ENCODE results near the gene TUSC7.

TUSC7 gene

GRCh38 chr3:116671151-116671550 is 38.4 kb upstream of the TUSC7 start:
- H3K4me3 ChIP-seq (replicated peaks in 1 of 2; ENCODE audit: low read depth in 2 of 2, low read length in 2 of 2), result no peak overlapping the region
- TF ChIP-seq CTCF (IDR thresholded peaks at IDR 0.05; ENCODE audit: low read depth, low read length), result no peak
- no peak for DNase-seq (ENCODE audit: low read depth in 2 of 2)

GRCh38 chr3:116678853-116679252 is 30.7 kb upstream of the TUSC7 start:
- no peak for DNase-seq (ENCODE audit: low read depth in 2 of 2)
- H3K4me3 ChIP-seq (replicated peaks in 1 of 2; ENCODE audit: low read depth in 2 of 2, low read length in 2 of 2), result no peak overlapping the region
- TF ChIP-seq CTCF (IDR thresholded peaks at IDR 0.05; ENCODE audit: low read depth, low read length), result no peak

- no peak for TF ChIP-seq CTCF (IDR thresholded peaks at IDR 0.05; ENCODE audit: low read depth, low read length)
- no peak overlapping the region for H3K4me3 ChIP-seq (replicated peaks in 1 of 2; ENCODE audit: low read depth in 2 of 2, low read length in 2 of 2)
- no peak for DNase-seq (ENCODE audit: low read depth in 2 of 2)
Observed at GRCh38 chr3:116691041-116691440, 18.5 kb upstream of the TUSC7 start.

GRCh38 chr3:116701070-116701469 is 8.5 kb upstream of the TUSC7 start:
- no peak for TF ChIP-seq CTCF (IDR thresholded peaks at IDR 0.05; ENCODE audit: low read depth, low read length)
- no peak for DNase-seq (ENCODE audit: low read depth in 2 of 2)
- no peak overlapping the region for H3K4me3 ChIP-seq (replicated peaks in 1 of 2; ENCODE audit: low read depth in 2 of 2, low read length in 2 of 2)

GRCh38 chr3:116702334-116702733 is 7.2 kb upstream of the TUSC7 start:
- no peak for DNase-seq (ENCODE audit: low read depth in 2 of 2)
- H3K4me3 ChIP-seq (replicated peaks in 1 of 2; ENCODE audit: low read depth in 2 of 2, low read length in 2 of 2), result no peak overlapping the region
- TF ChIP-seq CTCF (IDR thresholded peaks at IDR 0.05; ENCODE audit: low read depth, low read length), result no peak

GRCh38 chr3:116707531-116707930 is 2.0 kb upstream of the TUSC7 start:
- DNase-seq (ENCODE audit: low read depth in 2 of 2), result no peak
- no peak for TF ChIP-seq CTCF (IDR thresholded peaks at IDR 0.05; ENCODE audit: low read depth, low read length)
- H3K4me3 ChIP-seq (replicated peaks in 1 of 2; ENCODE audit: low read depth in 2 of 2, low read length in 2 of 2), result no peak overlapping the region

GRCh38 chr3:116716490-116716889 is 6.9 kb downstream of the TUSC7 start:
- H3K4me3 ChIP-seq (replicated peaks in 1 of 2; ENCODE audit: low read depth in 2 of 2, low read length in 2 of 2), result no peak overlapping the region
- TF ChIP-seq CTCF (IDR thresholded peaks at IDR 0.05; ENCODE audit: low read depth, low read length), result no peak
- no peak for DNase-seq (ENCODE audit: low read depth in 2 of 2)
